ENCODE results near the gene NPR3. TPM values are rescaled to one million over a fixed set of nuclear protein-coding genes. Genes with fewer than 3 reads are reported as not detected.

NPR3 gene
- total and polyA plus RNA-seq, 2 donors (not counting 3 experiments of a cell fraction or from before 2014, with no cell fraction given): 0.01 to 0.53 TPM

DNA sequence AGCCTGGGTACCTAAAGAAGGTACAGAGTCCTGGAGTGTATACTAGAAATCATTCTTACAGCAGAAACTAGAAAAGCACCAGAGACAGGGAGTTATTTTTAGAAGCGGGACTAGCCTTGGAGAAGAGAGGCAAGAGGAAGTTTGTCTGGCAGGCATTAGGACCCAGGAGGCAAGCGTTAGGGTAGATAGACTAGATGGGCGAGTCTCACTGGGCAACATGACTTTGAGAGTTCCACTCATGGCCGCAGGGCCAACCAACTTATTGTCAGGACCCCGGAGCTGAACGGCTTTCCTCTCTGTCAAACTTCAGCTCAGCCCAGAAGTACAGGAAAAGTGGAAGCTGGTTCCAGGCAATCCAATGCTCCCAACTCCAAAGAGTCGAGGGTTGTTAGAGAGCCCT, 34.1 kb upstream of the NPR3 start:
- H4K20me1 ChIP-seq (replicated peaks; ENCODE audit: control insufficient read depth, extremely low read depth, insufficient read depth, low read length): no peaks in the 10 kb centered on the region
- no TSS peak for BruUV-seq (replicated peaks)
- FAIRE-seq: no peak
- TF ChIP-seq MAX (IDR thresholded peaks at IDR 0.05; ENCODE audit: insufficient read depth, insufficient read length) (no peak), POLR2A (IDR thresholded peaks at IDR 0.05; ENCODE audit: low read depth, low read length) (no peak), EZH2 (IDR thresholded peaks at IDR 0.05; ENCODE audit: borderline replicate concordance, low read depth, low read length, severe bottlenecking) (no peak), POLR2AphosphoS5 (IDR thresholded peaks at IDR 0.05; ENCODE audit: insufficient read depth, low read depth, low read length) (no peak), MYC (IDR thresholded peaks at IDR 0.05; ENCODE audit: low read depth, low read length) (no peak), FOS (IDR thresholded peaks at IDR 0.05; ENCODE audit: borderline replicate concordance, insufficient read depth, low read length) (no peak), GATA2 (IDR thresholded peaks at IDR 0.05; ENCODE audit: insufficient read depth, insufficient read length, low read depth, low read length) (no peak), JUN (IDR thresholded peaks at IDR 0.05; ENCODE audit: borderline replicate concordance, insufficient read depth, insufficient read length, low read depth) (no peak)
- TF ChIP-seq, protein P1, sequence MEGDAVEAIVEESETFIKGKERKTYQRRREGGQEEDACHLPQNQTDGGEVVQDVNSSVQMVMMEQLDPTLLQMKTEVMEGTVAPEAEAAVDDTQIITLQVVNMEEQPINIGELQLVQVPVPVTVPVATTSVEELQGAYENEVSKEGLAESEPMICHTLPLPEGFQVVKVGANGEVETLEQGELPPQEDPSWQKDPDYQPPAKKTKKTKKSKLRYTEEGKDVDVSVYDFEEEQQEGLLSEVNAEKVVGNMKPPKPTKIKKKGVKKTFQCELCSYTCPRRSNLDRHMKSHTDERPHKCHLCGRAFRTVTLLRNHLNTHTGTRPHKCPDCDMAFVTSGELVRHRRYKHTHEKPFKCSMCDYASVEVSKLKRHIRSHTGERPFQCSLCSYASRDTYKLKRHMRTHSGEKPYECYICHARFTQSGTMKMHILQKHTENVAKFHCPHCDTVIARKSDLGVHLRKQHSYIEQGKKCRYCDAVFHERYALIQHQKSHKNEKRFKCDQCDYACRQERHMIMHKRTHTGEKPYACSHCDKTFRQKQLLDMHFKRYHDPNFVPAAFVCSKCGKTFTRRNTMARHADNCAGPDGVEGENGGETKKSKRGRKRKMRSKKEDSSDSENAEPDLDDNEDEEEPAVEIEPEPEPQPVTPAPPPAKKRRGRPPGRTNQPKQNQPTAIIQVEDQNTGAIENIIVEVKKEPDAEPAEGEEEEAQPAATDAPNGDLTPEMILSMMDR (IDR thresholded peaks at IDR 0.05; ENCODE audit: extremely low read depth in 1 of 2, insufficient read depth in 1 of 2, low read depth in 1 of 2, low read length in 2 of 2): no peak
- H3K27ac ChIP-seq (ENCODE audit: insufficient read depth, low read depth, low read length): no peak overlapping the region
- H3K27me3 ChIP-seq (ENCODE audit: control insufficient read depth in 2 of 2, insufficient read depth in 2 of 2, low read length in 2 of 2): no peaks in the 10 kb centered on the region
- no peak overlapping the region for H3K9ac ChIP-seq (replicated peaks; ENCODE audit: extremely low read depth, insufficient read depth, low read length)
- no peaks in the 10 kb centered on the region for H3K36me3 ChIP-seq (ENCODE audit: control insufficient read depth in 2 of 2, extremely low read depth in 1 of 2, insufficient read depth in 2 of 2, low read length in 2 of 2)
- H3K79me2 ChIP-seq (ENCODE audit: control insufficient read depth, insufficient read depth, low read length): no peaks in the 10 kb centered on the region
- DNase-seq (ENCODE audit: low read depth, low spot score): no peak
- intact Hi-C loops (cut with micrococcal nuclease) (no loop called here), dilution Hi-C loops (cut with MboI; ENCODE audit: extremely low pct_ligation_motif_present, low sequenced_read_pairs) (no loop called here)
- POLR2A ChIA-PET: no interaction called here
- no peak overlapping the region for H3K4me3 ChIP-seq (replicated peaks in 1 of 3; ENCODE audit: insufficient read depth in 1 of 3, low read depth in 1 of 3, low read length in 3 of 3)
- CTCF ChIA-PET: no interaction called here
- no peak overlapping the region for H2AFZ ChIP-seq (ENCODE audit: low read depth, low read length)
- H3K9me1 ChIP-seq (replicated peaks; ENCODE audit: control insufficient read depth, extremely low read depth, insufficient read depth, low read length): no peaks in the 10 kb centered on the region
- no peaks in the 10 kb centered on the region for H3K4me1 ChIP-seq (ENCODE audit: control insufficient read depth, extremely low read depth, insufficient read depth, low read length)
- no peaks in the 10 kb centered on the region for H3K9me3 ChIP-seq (replicated peaks; ENCODE audit: control insufficient read depth, insufficient read depth, low read length)
- H3K4me2 ChIP-seq (ENCODE audit: insufficient read depth, low read length): no peak overlapping the region

Data from endothelial cell of umbilical vein (primary cell).